ENCODE data around the gene ECI1.

Gene ECI1

DNA sequence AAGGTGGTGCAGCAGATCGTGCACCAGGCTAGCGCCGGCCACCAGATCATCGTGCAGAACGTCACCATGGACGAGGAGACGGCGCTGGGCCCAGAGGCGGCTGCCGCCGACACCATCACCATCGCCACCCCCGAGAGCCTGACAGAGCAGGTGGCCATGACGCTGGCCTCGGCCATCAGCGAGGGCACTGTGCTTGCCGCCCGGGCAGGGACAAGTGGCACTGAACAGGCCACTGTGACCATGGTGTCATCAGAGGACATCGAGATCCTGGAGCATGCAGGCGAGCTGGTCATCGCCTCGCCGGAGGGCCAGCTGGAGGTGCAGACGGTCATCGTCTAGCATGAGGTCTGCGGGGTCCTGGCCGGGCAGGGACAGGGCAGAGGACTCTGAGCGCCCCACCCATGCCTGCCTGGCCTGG is 16.1 kb downstream of the ECI1 start:
- DNase-seq (ENCODE audit: extremely low read depth in 1 of 2, low read depth in 1 of 2), result no peak

DNA sequence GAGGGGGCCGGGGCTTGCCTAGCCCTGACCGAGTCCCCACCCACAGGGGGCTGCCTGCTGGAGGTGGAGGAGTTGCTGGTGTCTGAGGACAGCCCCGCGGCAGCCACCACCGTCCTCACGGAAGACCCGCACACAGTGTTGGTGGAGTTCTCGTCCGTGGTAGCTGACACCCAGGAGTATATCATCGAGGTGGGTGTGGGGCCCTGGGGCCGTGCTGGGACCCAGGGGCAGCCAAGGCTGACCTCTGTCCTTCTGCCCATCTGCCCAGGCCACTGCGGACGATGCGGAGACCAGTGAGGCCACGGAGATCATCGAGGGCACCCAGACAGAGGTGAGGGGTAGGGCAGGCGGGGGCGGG is 16.6 kb downstream of the ECI1 start:
- no peak for DNase-seq (ENCODE audit: extremely low read depth in 1 of 2, low read depth in 1 of 2)

DNA sequence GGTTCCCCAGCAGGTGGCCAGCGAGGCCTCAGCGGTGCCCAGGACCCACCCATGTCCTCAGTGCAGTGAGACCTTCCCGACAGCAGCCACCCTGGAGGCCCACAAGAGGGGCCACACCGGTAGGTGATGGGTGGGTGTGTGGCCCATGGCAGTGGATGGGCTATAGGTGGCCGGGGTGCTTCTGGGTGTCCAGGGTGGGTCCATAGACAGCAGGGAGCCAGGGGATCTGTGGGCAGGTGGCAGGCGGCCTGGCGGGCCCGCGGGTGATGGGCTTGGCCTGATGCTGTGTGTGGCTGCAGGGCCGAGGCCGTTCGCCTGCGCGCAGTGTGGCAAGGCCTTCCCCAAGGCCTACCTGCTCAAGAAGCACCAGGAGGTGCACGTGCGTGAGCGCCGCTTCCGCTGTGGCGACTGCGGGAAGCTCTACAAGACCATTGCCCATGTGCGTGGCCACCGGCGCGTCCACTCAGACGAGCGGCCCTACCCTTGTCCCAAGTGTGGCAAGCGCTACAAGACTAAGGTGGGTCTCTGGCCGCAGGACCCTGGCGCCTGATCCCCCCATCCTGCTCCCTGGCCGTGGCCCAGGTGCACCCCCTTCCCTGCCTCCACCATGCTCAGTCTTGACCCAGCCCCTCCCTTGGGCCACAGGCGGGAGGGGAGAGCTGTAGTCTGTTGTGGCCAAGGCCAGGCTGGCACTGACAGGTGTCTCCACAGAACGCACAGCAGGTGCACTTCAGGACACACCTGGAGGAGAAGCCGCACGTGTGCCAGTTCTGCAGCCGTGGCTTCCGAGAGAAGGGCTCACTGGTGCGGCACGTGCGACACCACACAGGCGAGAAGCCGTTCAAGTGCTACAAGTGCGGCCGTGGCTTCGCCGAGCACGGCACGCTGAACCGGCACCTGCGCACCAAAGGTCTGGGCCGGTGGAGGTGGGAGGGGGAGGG is 17.2 kb downstream of the ECI1 start:
- DNase-seq (ENCODE audit: extremely low read depth in 1 of 2, low read depth in 1 of 2), result no peak

DNA sequence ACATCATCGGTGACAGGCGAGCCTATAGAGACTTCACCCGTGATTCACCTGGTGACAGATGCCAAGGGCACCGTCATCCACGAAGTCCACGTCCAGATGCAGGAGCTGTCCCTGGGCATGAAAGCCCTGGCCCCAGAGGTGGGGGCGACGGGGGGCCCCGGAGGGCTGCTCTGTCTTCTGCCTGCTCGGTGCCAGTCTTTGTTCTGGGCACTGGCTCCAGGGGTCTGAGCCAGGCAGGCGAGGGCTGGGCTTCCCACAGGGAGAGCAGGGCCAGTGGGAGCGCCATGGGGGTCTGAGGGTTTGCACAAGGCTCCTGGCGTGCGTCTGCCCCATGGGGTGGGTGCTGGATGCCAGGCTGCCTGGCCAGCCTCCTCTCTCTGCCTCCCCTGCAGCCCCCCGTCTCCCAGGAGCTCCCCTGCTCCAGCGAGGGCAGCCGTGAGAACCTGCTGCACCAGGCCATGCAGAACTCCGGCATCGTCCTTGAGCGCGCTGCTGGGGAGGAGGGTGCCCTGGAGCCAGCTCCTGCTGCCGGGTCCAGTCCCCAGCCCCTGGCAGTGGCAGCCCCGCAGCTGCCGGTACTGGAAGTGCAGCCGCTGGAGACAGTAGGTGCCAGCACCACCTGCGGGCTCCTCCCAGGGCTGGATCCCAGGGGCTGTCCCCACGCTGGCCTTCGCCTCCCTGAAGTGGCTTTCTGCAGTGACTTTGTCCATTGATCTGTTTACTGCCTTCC is 18.2 kb downstream of the ECI1 start:
- DNase-seq (ENCODE audit: extremely low read depth in 1 of 2, low read depth in 1 of 2), result no peak

DNA sequence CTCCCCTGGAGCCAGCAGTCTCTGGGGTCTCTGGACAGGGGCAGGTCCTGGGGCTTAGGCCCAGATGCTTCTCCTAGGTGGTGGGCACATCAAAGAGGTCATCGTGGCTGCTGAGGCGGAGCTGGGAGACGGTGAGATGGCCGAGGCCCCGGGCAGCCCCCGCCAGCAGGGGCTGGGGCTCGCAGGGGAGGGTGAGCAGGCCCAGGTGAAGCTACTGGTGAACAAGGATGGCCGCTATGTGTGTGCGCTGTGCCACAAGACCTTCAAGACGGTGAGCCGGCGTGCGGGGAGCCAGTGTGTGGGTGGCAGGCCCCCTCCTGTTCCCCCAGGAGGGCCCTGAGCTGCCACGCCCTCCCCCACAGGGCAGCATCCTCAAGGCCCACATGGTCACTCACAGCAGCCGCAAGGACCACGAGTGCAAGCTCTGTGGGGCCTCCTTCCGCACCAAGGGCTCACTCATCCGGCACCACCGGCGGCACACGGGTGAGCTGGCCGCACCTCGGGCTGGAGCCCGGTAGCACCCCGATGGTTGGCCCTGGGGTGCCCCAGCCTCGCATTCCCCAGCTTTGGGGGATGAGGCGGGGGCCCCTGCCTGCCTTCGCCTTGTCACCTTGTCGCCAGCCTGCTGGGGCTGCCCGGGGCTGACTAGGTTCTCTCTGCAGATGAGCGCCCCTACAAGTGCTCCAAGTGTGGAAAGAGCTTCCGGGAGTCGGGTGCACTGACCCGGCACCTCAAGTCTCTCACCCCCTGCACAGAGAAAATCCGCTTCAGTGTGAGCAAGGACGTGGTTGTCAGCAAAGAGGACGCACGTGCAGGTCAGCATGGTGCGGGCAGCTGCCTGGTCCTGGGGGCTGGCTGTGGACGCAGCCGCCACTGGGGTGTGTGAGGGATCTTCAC is 19.0 kb downstream of the ECI1 start:
- DNase-seq (ENCODE audit: extremely low read depth in 1 of 2, low read depth in 1 of 2), result no peak

DNA sequence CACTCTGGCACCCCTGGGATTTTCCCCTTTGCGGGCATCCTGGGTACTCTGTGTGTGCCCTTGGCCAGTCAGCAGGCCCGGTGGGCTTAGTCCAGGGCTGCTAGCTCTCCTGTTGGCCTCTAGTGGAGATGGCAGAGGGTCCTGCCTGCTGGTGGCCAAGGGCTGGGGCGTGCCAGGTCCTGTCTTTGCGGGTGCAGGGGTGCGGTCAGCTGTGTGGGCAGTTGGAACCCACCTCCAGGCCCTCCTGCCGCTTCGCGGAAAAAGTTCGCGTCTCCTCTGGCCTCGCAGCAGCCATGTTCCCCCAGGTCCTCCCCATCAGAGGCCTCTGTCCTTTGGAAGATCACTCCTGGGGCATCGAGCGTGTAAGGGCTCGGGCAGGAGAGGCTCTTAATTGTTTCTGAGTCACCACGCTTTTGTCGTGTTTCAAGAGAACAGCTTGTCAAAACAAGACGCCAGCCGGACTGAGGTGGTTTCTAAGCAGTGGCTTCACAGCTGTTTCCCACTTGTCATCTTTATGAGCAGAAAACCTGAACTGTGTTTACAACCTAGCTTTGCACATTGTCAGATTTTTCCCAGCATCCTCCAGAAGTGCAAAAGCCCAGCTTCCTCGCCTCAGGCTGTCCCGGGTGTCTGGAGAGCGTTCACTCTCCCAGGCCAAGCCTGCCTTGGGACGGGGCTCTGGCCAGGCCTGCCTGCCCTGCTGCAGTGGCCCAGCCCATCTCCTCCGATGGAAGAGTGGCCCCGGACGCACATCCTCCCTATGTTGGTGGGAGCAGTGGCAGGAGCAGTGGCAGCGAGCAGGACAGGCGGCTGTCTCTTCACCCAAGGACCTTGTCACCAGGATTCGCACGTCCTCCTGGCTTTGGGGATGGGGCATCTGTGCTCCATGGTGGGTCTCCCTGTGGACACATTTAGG is 20.1 kb downstream of the ECI1 start:
- DNase-seq (ENCODE audit: extremely low read depth in 1 of 2, low read depth in 1 of 2), result no peak

DNA sequence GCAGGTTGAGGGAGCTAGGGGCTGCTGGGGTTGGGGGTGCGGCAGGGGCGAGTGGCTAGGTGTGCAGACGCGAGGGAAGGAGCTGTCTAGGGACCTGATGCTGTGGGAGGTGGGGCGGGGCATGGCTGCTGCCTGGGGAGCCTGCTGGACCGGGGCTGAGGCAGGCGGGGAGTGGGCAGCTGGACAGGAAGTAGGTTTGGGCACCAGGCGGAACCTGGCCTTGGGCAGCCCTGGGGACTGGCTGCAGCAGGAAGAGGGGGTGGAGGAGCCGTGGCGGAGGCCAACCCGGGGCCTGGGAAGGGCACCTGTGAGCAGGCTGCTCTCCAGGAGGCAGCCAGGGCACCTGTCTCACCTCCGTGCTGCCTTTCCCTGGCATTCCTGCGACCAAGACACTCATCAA is 21.0 kb downstream of the ECI1 start:
- no peak for DNase-seq (ENCODE audit: extremely low read depth in 1 of 2, low read depth in 1 of 2)

DNA sequence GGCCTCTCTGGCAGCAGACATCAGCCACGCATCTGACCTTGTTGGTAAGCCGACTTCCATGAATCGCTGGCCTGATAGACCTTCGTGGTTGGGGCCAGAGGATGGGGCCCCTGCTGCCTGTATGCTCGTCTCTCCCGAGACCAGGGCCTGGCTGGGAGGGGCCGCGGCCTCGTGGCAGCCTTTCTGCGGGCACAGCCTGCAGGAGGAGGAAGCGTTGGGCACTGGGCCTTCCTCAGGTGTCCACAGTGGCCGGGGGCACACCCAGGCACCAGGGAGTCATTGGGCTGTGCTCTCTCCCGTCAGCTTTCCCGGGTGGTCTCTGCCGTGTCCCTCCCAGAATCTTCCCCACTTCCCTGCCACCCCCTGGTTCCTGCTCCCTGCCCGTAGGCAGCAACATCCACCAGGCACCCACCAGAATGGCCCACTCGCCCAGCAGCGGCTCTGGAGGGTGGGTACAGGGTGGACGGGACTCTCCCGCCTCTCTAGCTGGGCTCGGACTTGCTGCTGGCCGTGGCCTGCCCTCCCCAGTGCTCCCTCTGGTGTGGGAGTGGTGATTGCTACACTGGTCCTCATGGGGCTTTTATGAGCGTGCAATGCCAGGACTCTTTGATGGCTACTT is 21.6 kb downstream of the ECI1 start:
- DNase-seq (ENCODE audit: extremely low read depth in 1 of 2, low read depth in 1 of 2), result no peak

DNA sequence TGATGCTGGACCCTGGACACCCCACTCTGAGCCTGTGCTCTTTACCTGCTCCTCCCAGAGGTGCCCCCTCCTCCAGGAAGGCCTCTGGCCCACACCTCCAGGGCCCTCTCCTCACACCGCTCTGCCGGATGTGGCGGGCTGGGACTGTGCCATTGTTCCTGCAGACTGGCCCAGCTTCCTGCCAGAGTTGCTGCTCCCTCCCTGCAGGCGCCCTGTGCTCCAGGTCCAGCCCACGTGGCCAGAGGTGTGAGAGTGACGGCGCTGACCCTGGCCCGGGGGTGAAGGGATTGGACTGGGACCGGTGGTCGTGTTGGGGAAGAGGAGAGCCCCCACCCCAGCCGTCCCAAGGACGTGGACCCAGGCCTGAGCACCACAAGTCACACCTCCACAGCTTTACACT is 22.3 kb downstream of the ECI1 start:
- DNase-seq (ENCODE audit: extremely low read depth in 1 of 2, low read depth in 1 of 2), result no peak

DNA sequence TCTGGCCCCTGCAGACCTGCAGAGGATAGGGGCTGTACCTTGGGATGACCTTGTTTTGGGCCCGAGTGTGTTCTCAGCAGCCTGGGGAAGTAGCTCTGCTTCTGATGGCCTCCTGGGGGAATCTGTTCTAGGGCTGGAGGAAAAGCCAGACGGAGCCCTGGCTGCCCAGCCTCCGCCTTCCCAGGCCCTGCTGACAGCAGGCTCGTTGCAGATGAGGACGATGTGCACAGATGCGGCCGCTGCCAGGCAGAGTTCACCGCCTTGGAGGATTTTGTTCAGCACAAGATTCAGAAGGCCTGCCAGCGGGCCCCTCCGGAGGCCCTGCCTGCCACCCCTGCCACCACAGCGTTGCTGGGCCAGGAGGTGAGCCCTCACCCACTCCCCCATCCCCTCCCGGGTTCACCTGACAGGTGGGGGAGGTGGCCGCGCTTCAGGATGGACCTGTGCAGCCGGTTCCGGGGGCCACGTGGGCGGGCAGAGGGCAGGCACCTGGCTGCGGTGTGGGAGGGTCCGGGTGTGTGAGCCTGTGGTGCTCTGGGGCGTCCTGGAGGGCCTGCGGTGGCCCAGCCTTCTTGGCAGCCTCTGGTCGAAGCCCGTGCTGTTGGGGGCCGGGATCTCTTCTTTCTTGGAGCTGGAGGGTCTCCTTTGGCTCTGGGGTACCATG is 23.1 kb downstream of the ECI1 start:
- DNase-seq (ENCODE audit: extremely low read depth in 1 of 2, low read depth in 1 of 2), result no peak

DNA sequence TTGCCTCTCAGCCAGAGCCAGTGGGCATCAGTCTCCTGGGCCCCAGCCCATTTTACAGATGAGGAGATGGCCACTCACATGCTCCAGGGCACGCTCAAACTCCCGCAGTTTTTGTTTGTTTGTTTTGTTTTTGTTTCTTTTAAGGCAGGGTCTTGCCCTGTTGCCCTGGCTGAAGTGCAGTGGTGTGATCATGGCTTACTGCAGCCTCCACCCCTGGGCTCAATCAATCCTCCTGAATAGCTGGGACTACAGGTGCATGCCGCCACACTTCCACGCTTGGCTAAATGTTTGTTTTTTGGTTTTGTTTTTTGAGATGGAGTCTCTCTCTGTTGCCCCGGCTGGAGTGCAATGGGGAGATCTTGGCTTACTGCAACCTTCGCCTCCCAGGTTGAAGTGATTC is 24.5 kb downstream of the ECI1 start:
- DNase-seq (ENCODE audit: extremely low read depth in 1 of 2, low read depth in 1 of 2), result no peak

DNA sequence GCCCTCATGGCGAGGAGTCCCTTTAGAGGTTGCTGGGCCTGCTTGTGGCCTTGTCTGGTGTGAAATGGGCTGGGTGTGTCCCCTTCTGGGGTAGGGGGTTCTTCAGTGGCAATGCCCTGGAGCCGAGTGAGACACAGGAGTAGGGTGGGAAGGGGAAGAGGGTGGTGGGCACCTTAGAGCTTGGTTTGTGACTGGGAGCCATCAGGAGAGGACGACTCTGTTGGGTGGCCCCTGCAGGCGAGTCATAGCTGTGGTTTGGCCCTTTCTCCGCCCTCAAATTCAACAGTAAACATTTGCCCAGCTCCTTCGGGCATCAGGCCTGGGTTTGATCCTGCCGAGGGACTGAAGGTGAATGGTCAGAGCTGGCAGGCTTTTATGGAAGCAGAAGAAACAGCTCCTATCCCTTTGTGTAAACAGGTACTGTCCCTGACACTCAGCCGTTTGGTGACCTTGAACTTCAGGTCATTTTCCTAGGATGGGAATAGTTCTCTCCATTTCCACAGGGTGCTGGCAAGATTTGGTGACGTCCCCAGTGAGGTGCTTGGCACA is 25.1 kb downstream of the ECI1 start:
- no peak for DNase-seq (ENCODE audit: extremely low read depth in 1 of 2, low read depth in 1 of 2)

DNA sequence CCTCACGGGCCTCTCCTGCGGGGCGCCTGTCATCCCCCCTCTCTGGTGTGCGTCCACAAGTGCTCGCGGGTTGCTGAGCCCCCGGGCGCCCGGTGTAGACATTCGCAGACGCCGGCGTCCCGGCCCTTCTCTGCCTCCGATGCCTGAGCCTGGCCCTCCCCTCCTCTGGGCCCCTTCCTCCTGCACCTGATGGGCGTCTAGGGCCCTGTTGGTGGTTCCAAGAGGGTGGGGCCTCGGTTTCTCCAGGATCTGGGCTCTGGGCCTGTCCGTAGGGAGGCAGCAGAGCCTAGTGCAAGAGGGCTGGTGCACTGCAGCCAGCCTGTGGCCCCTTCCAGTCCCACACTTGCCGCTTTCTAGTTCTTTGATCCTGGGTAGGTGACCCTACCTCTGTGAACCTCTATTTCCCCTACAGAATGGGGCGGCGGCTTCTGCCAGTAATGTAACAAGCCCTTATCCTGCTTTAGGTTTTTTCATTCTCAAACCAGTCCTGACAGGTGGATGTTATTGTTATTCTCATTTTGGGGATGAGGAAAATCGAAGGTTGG is 27.4 kb downstream of the ECI1 start:
- DNase-seq (ENCODE audit: extremely low read depth in 1 of 2, low read depth in 1 of 2), result no peak

DNA sequence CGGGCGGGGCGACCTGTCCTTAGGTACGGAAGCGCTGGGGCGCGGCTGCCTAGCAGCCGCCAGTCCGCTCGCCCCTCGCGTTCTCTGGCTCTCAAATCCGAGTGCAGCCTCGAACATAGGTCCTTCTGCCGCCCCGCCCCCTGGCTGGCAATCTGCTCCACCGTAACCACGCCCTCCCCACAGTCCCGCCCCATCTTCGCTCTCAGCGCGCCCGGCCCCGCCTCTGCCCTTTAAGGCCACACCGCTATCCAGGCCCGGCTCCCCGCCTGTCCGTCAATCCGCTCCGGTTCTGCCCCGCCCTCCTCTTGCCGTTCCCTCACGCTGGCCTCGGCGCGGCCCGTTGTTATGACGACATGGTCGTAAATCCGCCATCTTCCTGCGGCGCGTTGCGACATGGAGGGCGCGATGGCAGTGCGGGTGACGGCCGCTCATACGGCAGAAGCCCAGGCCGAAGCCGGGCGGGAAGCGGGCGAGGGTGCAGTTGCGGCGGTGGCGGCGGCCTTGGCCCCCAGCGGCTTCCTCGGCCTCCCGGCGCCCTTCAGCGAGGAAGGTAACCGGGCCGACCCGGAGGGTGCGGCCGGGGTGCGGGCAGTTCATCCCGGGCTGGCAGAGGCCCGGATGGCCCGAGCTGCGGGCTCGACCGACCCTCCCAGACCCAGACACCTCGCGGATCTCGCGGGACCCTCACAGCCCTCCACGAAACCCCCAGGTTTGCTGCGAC is 28.0 kb downstream of the ECI1 start, which contains the start of gene E4F1:
Gene E4F1 (plus strand): TSS at position 371 of the 721 bp plus-strand sequence. CDS start 23 bp downstream, at position 394.
- peak; percentile 97 to 98 for DNase-seq (ENCODE audit: extremely low read depth in 1 of 2, low read depth in 1 of 2)

DNA sequence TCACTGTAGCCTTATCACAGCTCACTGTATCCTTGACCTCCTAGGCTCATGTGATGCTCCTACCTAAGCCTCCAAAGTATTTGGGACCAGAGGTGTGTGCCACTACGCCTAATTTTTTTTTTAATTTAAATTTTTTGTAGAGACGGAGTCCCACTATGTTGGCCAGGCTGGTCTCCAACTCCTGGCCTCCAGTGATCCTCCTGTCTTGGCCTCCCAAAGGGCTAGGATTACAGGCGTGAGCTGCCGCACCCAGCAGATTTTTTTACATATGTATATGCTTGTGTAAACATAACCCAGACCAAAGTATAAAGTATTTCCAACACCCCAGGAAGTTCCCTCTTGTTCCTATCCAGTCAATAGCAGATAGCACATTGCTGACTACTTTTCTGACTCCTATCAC is 35.1 kb downstream of the ECI1 start:
- no peak for DNase-seq (ENCODE audit: extremely low read depth in 1 of 2, low read depth in 1 of 2)

DNA sequence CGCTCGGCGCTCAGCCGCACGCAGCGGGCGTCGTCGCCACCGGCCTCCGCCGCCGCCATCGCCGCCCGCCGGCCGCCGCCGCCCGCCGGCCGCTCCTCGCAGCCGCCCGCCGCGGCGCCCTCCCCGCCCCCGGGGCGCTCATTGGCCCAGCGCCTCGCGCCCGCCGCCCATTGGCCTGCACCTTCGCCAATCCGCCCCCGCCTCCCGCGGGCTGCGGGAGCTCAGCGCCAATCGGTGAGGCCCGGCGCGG is 36.7 kb downstream of the ECI1 start, which contains the start of gene PGP:
Gene PGP (minus strand): TSS at position 122 of the 250 bp plus-strand sequence. CDS start 63 bp downstream, at position 59.
- no peak for DNase-seq (ENCODE audit: extremely low read depth in 1 of 2, low read depth in 1 of 2)

DNA sequence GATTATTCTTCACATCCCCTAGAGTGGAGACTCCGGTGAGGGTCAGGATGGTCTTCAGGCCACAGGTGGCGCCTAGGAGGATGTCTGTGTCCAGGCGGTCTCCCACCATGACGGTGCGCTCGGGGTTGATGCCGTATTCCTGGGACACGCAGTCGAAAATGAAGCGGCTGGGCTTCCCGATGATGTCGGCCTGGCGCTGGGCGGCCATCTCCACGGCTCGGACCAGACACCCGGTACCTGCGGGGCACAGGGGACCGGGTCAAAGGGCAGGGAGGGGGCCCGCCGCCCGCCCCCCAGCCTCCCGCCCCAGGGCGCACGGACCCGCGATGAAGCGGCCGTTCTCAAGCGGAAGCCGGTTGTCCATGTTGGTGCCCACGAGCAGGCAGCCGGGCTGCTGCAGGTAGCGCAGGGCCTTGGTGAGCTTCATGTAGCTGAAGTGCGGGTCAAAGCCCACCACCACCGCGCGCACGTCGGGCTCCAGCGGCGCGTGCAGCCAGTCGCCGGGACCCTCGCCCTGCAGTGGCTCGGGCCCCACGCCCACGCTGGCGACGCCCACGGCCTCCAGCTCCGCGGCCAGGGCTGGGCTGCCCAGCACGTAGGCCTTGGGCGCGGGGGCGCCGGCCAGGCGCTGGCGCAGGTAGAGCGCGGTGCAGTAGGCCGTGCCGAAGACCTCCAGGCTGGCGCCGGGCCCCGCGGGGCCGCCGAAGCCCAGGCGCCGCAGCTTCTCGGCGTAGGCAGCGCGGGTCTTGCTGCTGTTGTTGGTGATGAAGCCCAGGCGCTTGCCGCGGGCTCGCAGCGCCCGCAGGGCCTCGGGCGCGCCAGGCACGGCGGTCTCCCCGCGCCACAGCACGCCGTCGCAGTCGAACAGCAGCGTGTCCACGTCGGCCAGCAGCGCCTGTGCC is 37.3 kb downstream of the ECI1 start:
- DNase-seq (ENCODE audit: extremely low read depth in 1 of 2, low read depth in 1 of 2), result no peak
